Tibial artery (tissue), 4 donors: ENCODE measurements around the gene SCEL.
"Not testable (repeated sequence)": the region's sequence is repeated elsewhere in the genome, so short reads cannot be mapped to it uniquely, and the experiment has no call there.

Source experiments
- DNase-seq, 2 donors: peaks; one replicate each; pipeline ENCODE4 v3.0.0-alpha.2; 2019
- H3K27ac ChIP-seq, 2 donors: fragments of 200-600 bp; sonication (generic) in 1 of 2; 1 replicate in 1 of 2; 2 replicates in 1 of 2; pipeline ENCODE4 v1.5.1; 2018 to 2019; ENCODE audit warnings: mild to moderate bottlenecking in 1 of 2
- H3K27me3 ChIP-seq, 2 donors: fragments of 200-600 bp; sonication (generic) in 1 of 2; one replicate each; pipeline versions ENCODE4 v1.5.1 to v1.6.0; 2016 to 2019
- H3K36me3 ChIP-seq, 3 donors: fragments of 200-600 bp; sonication (generic) in 2 of 3; one replicate each; pipeline ENCODE4 v1.5.1; 2016 to 2019; ENCODE audit warnings: mild to moderate bottlenecking in 2 of 3
- H3K4me1 ChIP-seq, 4 donors: fragments of 200-600 bp; sonication (generic) in 2 of 4; 1 replicate in 3 of 4; 2 replicates in 1 of 4; pipeline ENCODE4 v1.5.1; 2016 to 2019
- H3K4me3 ChIP-seq, 2 donors: fragments of 200-600 bp; sonication (generic) in 1 of 2; 1 replicate in 1 of 2; 2 replicates in 1 of 2; pipeline ENCODE4 v1.5.1; 2018 to 2019; ENCODE audit warnings: mild to moderate bottlenecking in 2 of 2
- H3K9me3 ChIP-seq, 3 donors: fragments of 200-600 bp; sonication (generic) in 1 of 3; one replicate each; pipeline ENCODE4 v1.5.1; 2016 to 2019
- CTCF ChIP-seq, 2 experiments: fragments of 200-600 bp in 1 of 2; fragments of 450-650 bp in 1 of 2; IDR thresholded peaks; one replicate each; pipeline ENCODE4 v1.5.1; 2017 to 2019; ENCODE audit warnings: antibody characterized with exemption in 2 of 2, mild to moderate bottlenecking in 1 of 2, moderate library complexity in 1 of 2
- intact Hi-C: fragments of 100-400 bp; cut with DNase I; formaldehyde crosslinking; loops from one replicate; pipeline ENCODE4 v1.15.0; 2023; ENCODE audit warnings: low total_unique reads

SCEL gene

GRCh38 chr13:77628170-77628569 is 92.7 kb downstream of the SCEL start:
- DNase-seq = no peak
- intact Hi-C loops = loop anchor here (5.0 kb wide), 1 partner anchor 1949 kb away; no protein-coding TSS in a partner anchor
- no peak overlapping the region for H3K27ac ChIP-seq
- no peak for TF ChIP-seq CTCF (IDR thresholded peaks at IDR 0.05)
- H3K27me3 ChIP-seq = no peaks in the 10 kb centered on the region
- no peaks in the 10 kb centered on the region for H3K9me3 ChIP-seq
- no peaks in the 10 kb centered on the region for H3K4me1 ChIP-seq
- no peak overlapping the region for H3K4me3 ChIP-seq
- no peaks in the 10 kb centered on the region for H3K36me3 ChIP-seq

GRCh38 chr13:77637588-77637987 is 102.1 kb downstream of the SCEL start:
- intact Hi-C loops = no loop called here
- DNase-seq = no peak
- Histone ChIP-seq H3K4me1 (no peaks in the 10 kb centered on the region), H3K27ac (no peak overlapping the region), H3K36me3 (no peaks in the 10 kb centered on the region), H3K27me3 (peaks cover 0 to 3% of the 10 kb centered on the region in 2 donors), H3K4me3 (no peak overlapping the region), H3K9me3 (no peaks in the 10 kb centered on the region)
- TF ChIP-seq CTCF (IDR thresholded peaks at IDR 0.05) = no peak

- no peak for TF ChIP-seq CTCF (IDR thresholded peaks at IDR 0.05)
- intact Hi-C loops = no loop called here
- Histone ChIP-seq H3K4me1 (no peaks in the 10 kb centered on the region), H3K36me3 (no peaks in the 10 kb centered on the region), H3K4me3 (no peak overlapping the region), H3K27ac (no peak overlapping the region), H3K9me3 (no peaks in the 10 kb centered on the region), H3K27me3 (no peaks in the 10 kb centered on the region)
- DNase-seq = no peak
Measured at GRCh38 chr13:77650409-77650808, 114.9 kb downstream of the SCEL start.

GRCh38 chr13:77653301-77653700 is 117.8 kb downstream of the SCEL start:
- TF ChIP-seq CTCF (IDR thresholded peaks at IDR 0.05) = no peak
- no peak overlapping the region for H3K27ac ChIP-seq
- intact Hi-C loops = no loop called here
- DNase-seq = no peak
- no peaks in the 10 kb centered on the region for H3K9me3 ChIP-seq
- H3K36me3 ChIP-seq = no peaks in the 10 kb centered on the region
- no peaks in the 10 kb centered on the region for H3K27me3 ChIP-seq
- H3K4me3 ChIP-seq = no peak overlapping the region
- no peaks in the 10 kb centered on the region for H3K4me1 ChIP-seq

DNA sequence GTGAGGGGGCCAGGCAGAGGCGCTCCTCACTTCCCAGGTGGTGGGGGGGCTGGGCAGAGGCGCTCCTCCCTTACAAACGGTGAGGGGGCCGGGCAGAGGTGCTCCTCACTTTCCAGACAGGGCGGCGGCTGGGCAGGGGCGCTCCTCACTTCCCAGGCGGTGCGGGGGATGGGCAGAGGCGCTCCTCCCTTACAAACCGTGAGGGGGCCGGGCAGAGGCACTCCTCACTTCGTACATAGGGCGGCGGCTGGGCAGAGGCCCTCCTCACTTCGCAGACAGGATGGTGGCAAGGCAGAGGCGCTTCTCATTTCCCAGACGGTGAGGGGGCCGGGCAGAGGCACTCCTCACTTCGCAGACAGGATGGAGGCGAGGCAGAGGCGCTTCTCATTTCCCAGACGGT is 124.5 kb downstream of the SCEL start:
- H3K36me3 ChIP-seq, H3K27me3 ChIP-seq, H3K4me3 ChIP-seq, intact Hi-C loops, H3K27ac ChIP-seq, DNase-seq, H3K4me1 ChIP-seq: not testable (repeated sequence)
- H3K9me3 ChIP-seq = peaks cover 0 to 10% (median 0%) of the 10 kb centered on the region in 3 donors

- Histone ChIP-seq H3K9me3 (peaks cover 0 to 10% (median 0%) of the 10 kb centered on the region in 3 donors), H3K27me3 (no peaks in the 10 kb centered on the region), H3K27ac (no peak overlapping the region), H3K4me3 (no peak overlapping the region), H3K36me3 (no peaks in the 10 kb centered on the region), H3K4me1 (no peaks in the 10 kb centered on the region)
- no peak for DNase-seq
- no peak for TF ChIP-seq CTCF (IDR thresholded peaks at IDR 0.05)
- intact Hi-C loops = no loop called here
Measured at GRCh38 chr13:77660841-77661250, 125.3 kb downstream of the SCEL start.

- H3K4me3 ChIP-seq, H3K27ac ChIP-seq, H3K4me1 ChIP-seq, DNase-seq, intact Hi-C loops, H3K27me3 ChIP-seq, H3K36me3 ChIP-seq: not testable (repeated sequence)
- peaks cover 0 to 10% (median 0%) of the 10 kb centered on the region in 3 donors for H3K9me3 ChIP-seq
Measured at GRCh38 chr13:77662301-77662700, 126.8 kb downstream of the SCEL start.

DNA sequence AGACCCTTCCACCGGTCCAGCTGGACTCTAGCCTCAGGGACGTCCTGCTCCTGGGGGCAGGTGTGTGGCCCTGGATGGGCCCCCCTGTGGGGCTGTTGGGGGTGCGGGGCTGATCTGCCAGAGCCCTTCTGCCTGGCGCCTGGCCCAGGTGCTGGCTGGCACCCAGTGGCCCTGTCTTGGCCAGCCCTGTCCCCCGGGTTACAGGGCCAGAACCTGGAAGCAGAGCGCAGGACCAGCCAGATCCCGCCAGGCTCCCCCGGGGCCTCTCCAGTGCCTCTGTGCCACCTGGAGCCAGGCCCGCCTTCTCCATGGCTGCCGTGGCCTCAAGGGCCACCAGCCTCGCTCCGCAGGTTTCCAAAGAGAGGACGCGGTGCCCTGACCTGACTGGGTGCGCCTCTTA is 127.3 kb downstream of the SCEL start:
- H3K4me1 ChIP-seq, H3K4me3 ChIP-seq, H3K27me3 ChIP-seq, intact Hi-C loops, DNase-seq, H3K36me3 ChIP-seq, H3K27ac ChIP-seq: not testable (repeated sequence)
- H3K9me3 ChIP-seq = peaks cover 0 to 10% (median 0%) of the 10 kb centered on the region in 3 donors
